Neuronal stem cell (in vitro differentiated cells): Measurements from ENCODE around the gene TNRC18.
A peak's percentile ranks its signal among the peaks of the same experiment; 100 is the strongest.
"Not testable (repeated sequence)": the region's sequence is repeated elsewhere in the genome, so short reads cannot be mapped to it uniquely, and the experiment has no call there.

ENCODE experiments used
- DNase-seq: peaks from one replicate; pipeline ENCODE4 v3.0.0-alpha.2; 2013; ENCODE audit warnings: low spot score
- H2AFZ ChIP-seq: one replicate; pipeline ENCODE4 v1.6.1; 2013; ENCODE audit warnings: mild to moderate bottlenecking, low read length, inconsistent platforms
- H2AK5ac ChIP-seq: 2 replicates; pipeline ENCODE4 v1.6.1; 2013; ENCODE audit warnings: low read depth, mild to moderate bottlenecking, inconsistent platforms, low read length, moderate library complexity, mixed read lengths
- H2BK120ac ChIP-seq: 2 replicates; pipeline ENCODE4 v1.6.1; 2013; ENCODE audit warnings: low read depth, mild to moderate bottlenecking, inconsistent platforms, low read length, moderate library complexity, mixed read lengths
- H2BK12ac ChIP-seq: one replicate; pipeline ENCODE4 v1.6.1; 2013; ENCODE audit warnings: low read length, inconsistent platforms
- H2BK15ac ChIP-seq: 2 replicates; pipeline ENCODE4 v1.6.1; 2013; ENCODE audit warnings: mild to moderate bottlenecking, low read length, inconsistent platforms, mixed read lengths
- H2BK5ac ChIP-seq: one replicate; pipeline ENCODE4 v1.6.1; 2013; ENCODE audit warnings: inconsistent platforms, mild to moderate bottlenecking, low read length, moderate library complexity
- H3K14ac ChIP-seq: one replicate; pipeline ENCODE4 v1.6.1; 2013; ENCODE audit warnings: low read length, inconsistent platforms
- H3K18ac ChIP-seq: 2 replicates; pipeline ENCODE4 v1.6.1; 2013; ENCODE audit warnings: low read length, inconsistent platforms
- H3K23ac ChIP-seq: 2 replicates; pipeline ENCODE4 v1.6.1; 2013; ENCODE audit warnings: low read depth, mild to moderate bottlenecking, mixed read lengths, low read length, inconsistent platforms; ENCODE audit not compliant: poor library complexity
- H3K27ac ChIP-seq: replicated peaks from 3 replicates; pipeline ENCODE4 v1.5.1; 2013; ENCODE audit warnings: low read length, inconsistent platforms
- H3K27me3 ChIP-seq, 3 experiments: 2 replicates each; pipeline ENCODE4 v1.6.1; 2013; ENCODE audit warnings: low read length in 3 of 3, mild to moderate bottlenecking in 2 of 3, inconsistent platforms in 1 of 3, low read depth in 1 of 3, mixed read lengths in 1 of 3, moderate library complexity in 1 of 3; ENCODE audit not compliant: control insufficient read depth in 3 of 3, insufficient read depth in 3 of 3
- H3K36me3 ChIP-seq, 2 donors: replicated peaks in 1 of 2; 2 replicates each; pipeline ENCODE4 v1.6.1; 2013; ENCODE audit warnings: low read length in 2 of 2; ENCODE audit not compliant: control insufficient read depth in 2 of 2, insufficient read depth in 2 of 2
- H3K4ac ChIP-seq: 2 replicates; pipeline ENCODE4 v1.6.1; 2013; ENCODE audit warnings: inconsistent platforms, mild to moderate bottlenecking, low read length, moderate library complexity
- H3K4me1 ChIP-seq, 2 donors: 1 replicate in 1 of 2; 2 replicates in 1 of 2; pipeline ENCODE4 v1.6.1; 2013; ENCODE audit warnings: low read length in 2 of 2, low read depth in 1 of 2; ENCODE audit not compliant: control insufficient read depth in 2 of 2, insufficient read depth in 1 of 2
- H3K4me2 ChIP-seq: one replicate; pipeline ENCODE4 v1.6.1; 2013; ENCODE audit warnings: mild to moderate bottlenecking, low read length, inconsistent platforms; ENCODE audit not compliant: insufficient read depth, poor library complexity, severe bottlenecking
- H3K4me3 ChIP-seq, 2 donors: 2 replicates each; pipeline ENCODE4 v1.5.1; 2013; ENCODE audit warnings: low read length in 2 of 2, mild to moderate bottlenecking in 2 of 2, inconsistent platforms in 1 of 2, moderate library complexity in 1 of 2
- H3K79me1 ChIP-seq: one replicate; pipeline ENCODE4 v1.6.1; 2013; ENCODE audit warnings: low read depth, mild to moderate bottlenecking, inconsistent platforms, low read length, moderate library complexity
- H3K9ac ChIP-seq: one replicate; pipeline ENCODE4 v1.6.1; 2013; ENCODE audit warnings: mild to moderate bottlenecking, low read depth, low read length, inconsistent platforms; ENCODE audit not compliant: poor library complexity
- H3K9me3 ChIP-seq, 2 donors: replicated peaks in 1 of 2; 2 replicates each; pipeline versions ENCODE3 to v1.6.1; 2013; ENCODE audit warnings: low read length in 2 of 2, mild to moderate bottlenecking in 2 of 2, inconsistent platforms in 1 of 2, low read depth in 1 of 2, mixed read lengths in 1 of 2, moderate library complexity in 1 of 2; ENCODE audit not compliant: control insufficient read depth in 2 of 2, insufficient read depth in 1 of 2
- H4K8ac ChIP-seq: one replicate; pipeline ENCODE4 v1.6.1; 2013; ENCODE audit warnings: low read depth, mild to moderate bottlenecking, inconsistent platforms, low read length, moderate library complexity
- H4K91ac ChIP-seq: one replicate; pipeline ENCODE4 v1.6.1; 2013; ENCODE audit warnings: low read length, low read depth, mild to moderate bottlenecking, inconsistent platforms; ENCODE audit not compliant: poor library complexity
- WGBS, 2 donors: extraction: QIAGEN DNeasy Blood & Tissue Kit; methylation state at CpG; one replicate each; pipeline ENCODE4 v1.1.7; 2013; ENCODE audit warnings: missing lambda C conversion rate in 2 of 2, mixed read lengths in 1 of 2; ENCODE audit not compliant: insufficient read length in 2 of 2, insufficient replicate concordance in 1 of 2; ENCODE audit errors: extremely low coverage in 2 of 2; 5-methylcytosine and 5-hydroxymethylcytosine counted together

The TNRC18 gene

GRCh38 chr7:5273831-5274405 is 149.7 kb downstream of the TNRC18 start:
- no CpG with 5 or more reads among the region's 18 CpGs for whole genome bisulfite sequencing, 2 donors
- not testable (repeated sequence) for H3K27ac ChIP-seq

GRCh38 chr7:5270788-5271187 is 152.8 kb downstream of the TNRC18 start:
- peaks cover 7% of the 10 kb centered on the region in 2 donors for H3K4me1 ChIP-seq
- no peak overlapping the region for H2BK120ac ChIP-seq
- no peak overlapping the region for H2AFZ ChIP-seq
- no peaks in the 10 kb centered on the region for H3K36me3 ChIP-seq
- no peak overlapping the region for H3K27ac ChIP-seq
- no peak overlapping the region for H2BK5ac ChIP-seq
- H3K4ac ChIP-seq = no peak overlapping the region
- H3K14ac ChIP-seq = no peak overlapping the region
- no peaks in the 10 kb centered on the region for H3K9me3 ChIP-seq
- H2AK5ac ChIP-seq = no peak overlapping the region
- H2BK15ac ChIP-seq = no peak overlapping the region
- no peak overlapping the region for H3K4me3 ChIP-seq
- H3K18ac ChIP-seq = no peak overlapping the region
- H3K23ac ChIP-seq = no peak overlapping the region
- H3K27me3 ChIP-seq = no peaks in the 10 kb centered on the region
- H4K91ac ChIP-seq = no peak overlapping the region
- H3K79me1 ChIP-seq = no peaks in the 10 kb centered on the region
- WGBS, 2 donors = no CpG with 5 or more reads among the region's 6 CpGs
- no peak for DNase-seq
- no peak overlapping the region for H3K4me2 ChIP-seq
- H2BK12ac ChIP-seq = no peak overlapping the region
- H4K8ac ChIP-seq = no peak overlapping the region
- H3K9ac ChIP-seq = no peak overlapping the region

More at GRCh38 chr7:5273831-5274405, 149.7 kb downstream of the TNRC18 start:
- not testable (repeated sequence) for H2AFZ ChIP-seq, H3K4me1 ChIP-seq, H3K4me3 ChIP-seq, H3K9me3 ChIP-seq, H3K14ac ChIP-seq, H3K4ac ChIP-seq, H3K4me2 ChIP-seq, H2BK120ac ChIP-seq, H3K18ac ChIP-seq, H4K8ac ChIP-seq, H3K79me1 ChIP-seq, DNase-seq, H3K27me3 ChIP-seq, H2BK15ac ChIP-seq, H3K23ac ChIP-seq, H3K9ac ChIP-seq, H3K36me3 ChIP-seq, H4K91ac ChIP-seq, H2BK5ac ChIP-seq, H2BK12ac ChIP-seq
- H2AK5ac ChIP-seq = peak overlapping the region; percentile 56

GRCh38 chr7:5269992-5270657 is 153.5 kb downstream of the TNRC18 start:
- not testable (repeated sequence) for H2BK5ac ChIP-seq, H2BK15ac ChIP-seq, H3K27ac ChIP-seq, H3K4me2 ChIP-seq, H3K79me1 ChIP-seq, H2BK12ac ChIP-seq, H3K4me3 ChIP-seq, H3K27me3 ChIP-seq, H3K18ac ChIP-seq, H2AK5ac ChIP-seq, H3K4ac ChIP-seq, H3K23ac ChIP-seq, H3K9ac ChIP-seq, H3K36me3 ChIP-seq, H2AFZ ChIP-seq, H3K9me3 ChIP-seq, H4K91ac ChIP-seq, H2BK120ac ChIP-seq, DNase-seq, H3K14ac ChIP-seq, H4K8ac ChIP-seq
- H3K4me1 ChIP-seq = peaks cover 7 to 10% of the 10 kb centered on the region in 2 donors
- no CpG with 5 or more reads among the region's 12 CpGs for WGBS, 2 donors

DNA sequence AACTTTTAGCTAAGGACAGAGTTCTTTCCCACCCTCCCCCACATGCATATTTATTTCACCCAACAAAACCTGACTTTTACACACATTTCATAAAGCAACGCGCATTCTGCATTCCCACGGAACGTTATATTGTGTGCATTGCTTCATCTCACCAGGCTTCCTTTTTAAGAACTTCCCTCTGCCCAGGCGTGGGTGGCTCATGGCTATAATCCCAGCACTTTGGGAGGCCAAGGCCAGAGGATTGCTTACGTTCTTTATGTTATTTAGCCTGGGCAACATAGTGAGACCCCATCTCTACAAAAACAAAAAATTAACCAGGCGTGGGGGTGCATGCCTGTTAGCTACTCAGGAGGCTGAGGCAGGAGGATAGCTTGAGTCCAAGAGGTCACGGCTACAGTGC is 155.8 kb downstream of the TNRC18 start:
- not testable (repeated sequence) for H2BK5ac ChIP-seq, H3K14ac ChIP-seq, H3K27me3 ChIP-seq, H3K18ac ChIP-seq, H4K91ac ChIP-seq, DNase-seq, H3K4ac ChIP-seq, H2BK15ac ChIP-seq, H3K9ac ChIP-seq, H4K8ac ChIP-seq, H3K9me3 ChIP-seq, H3K27ac ChIP-seq, H2AK5ac ChIP-seq, H3K4me2 ChIP-seq, H2BK120ac ChIP-seq, H3K79me1 ChIP-seq, H3K23ac ChIP-seq, H3K36me3 ChIP-seq, H2AFZ ChIP-seq, H2BK12ac ChIP-seq, H3K4me3 ChIP-seq
- WGBS, 2 donors = no CpG with 5 or more reads among the region's 8 CpGs
- H3K4me1 ChIP-seq = peaks cover 10 to 15% of the 10 kb centered on the region in 2 donors
